Stimulated activated CD4-positive, alpha-beta T cell treated with anti-CD3 and anti-CD28 coated beads, TNF-alpha, amount 100 ng/mL, for 1 hour (primary cell): ENCODE data around the gene ADCY4.
A peak's percentile ranks its signal among the peaks of the same experiment; 100 is the strongest.
"Not testable (repeated sequence)": the region's sequence is repeated elsewhere in the genome, so short reads cannot be mapped to it uniquely, and the experiment has no call there.

Experiments
- DNase-seq, 3 donors: peaks; one replicate each; pipeline ENCODE4 v3.0.0-alpha.2; 2020; ENCODE audit warnings: low read depth in 3 of 3, low spot score in 1 of 3

Gene ADCY4

DNA sequence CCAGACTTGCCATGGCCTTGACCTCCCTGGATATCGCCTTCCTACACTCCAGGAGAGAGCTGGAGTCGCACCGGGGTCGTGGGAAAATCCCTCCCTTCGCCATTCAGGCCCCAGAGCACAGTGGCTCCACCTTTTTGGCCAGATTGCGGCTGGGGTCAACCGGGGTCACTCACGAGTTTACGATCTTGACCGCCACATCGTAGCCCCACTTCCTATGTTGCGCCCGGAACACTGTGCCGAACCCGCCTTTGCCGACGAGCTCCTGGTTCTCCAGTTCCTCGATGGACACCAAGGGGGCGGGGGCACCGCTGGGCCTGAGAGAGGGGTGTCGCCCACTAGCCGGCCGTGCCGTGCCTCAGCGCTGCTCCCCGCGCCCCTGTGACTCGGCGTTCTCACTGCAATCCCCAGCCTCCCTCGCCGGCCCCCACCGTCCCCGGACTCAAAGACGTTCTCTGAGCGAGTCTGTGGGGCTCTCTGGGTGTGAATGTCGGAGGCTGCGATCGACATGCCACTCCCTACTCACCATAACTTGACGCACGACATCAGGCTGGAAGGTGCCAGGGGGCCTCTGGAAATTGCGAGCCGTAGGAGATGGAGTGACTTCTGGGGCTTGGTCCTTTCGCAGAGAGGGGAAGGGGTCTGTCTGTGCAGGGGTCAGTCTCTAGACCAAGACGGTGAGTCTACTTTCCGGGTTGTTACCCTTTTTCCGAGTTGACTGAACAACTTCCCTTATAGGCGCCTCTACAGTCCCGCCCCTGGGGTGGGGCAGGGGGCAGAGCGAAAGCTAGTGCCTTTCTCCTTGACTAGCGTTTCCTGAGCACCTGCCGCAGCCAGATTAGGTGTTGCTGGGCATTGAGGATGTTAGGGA lies 4.6 kb upstream of the ADCY4 start, which contains the start of gene RIPK3:
TSS of gene RIPK3 (minus strand) at position 708 of the 868 bp plus-strand sequence. CDS start at position 543, 165 bp downstream.
- peak in 2 of 3 donors; percentile 29 to 51 for DNase-seq

DNA sequence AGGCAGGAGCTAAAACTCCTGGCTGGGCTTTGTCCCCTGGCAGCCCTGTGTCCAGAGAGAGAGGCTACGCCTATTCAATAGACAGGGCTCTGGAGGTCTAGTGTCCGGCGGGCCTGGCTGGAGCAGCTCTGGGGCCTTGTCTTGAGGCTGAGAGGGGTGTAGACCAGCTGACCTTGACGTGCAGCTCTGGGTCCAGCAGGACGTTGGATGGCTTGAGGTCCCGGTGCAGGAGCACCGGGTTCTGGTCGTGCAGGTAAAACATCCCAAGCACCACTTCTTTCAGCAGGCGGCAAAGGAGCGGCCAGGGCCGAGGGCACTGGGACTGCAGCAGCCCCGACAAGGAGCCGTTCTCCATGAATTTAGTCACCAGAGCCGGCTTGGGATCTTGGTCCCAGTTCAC lies 4.0 kb upstream of the ADCY4 start:
- DNase-seq, result no peak

DNA sequence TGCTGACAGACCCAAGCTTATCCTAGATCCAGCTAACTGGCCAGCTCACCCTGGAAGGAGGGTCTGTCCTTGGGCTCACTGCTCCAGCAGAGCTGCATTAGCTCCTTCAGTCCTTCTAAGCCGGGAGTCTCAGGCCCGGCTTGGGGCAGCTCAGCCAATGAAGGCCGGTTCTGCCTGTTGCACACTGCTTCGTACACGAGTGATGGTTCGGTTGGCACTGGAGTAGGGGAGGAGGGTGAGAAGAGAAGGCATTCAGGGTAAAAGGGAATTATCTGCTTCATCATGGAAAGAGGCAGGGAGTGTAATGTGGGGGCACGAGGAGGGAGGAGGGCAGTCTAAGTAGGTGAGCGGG lies 2.9 kb upstream of the ADCY4 start:
- DNase-seq, result no peak

DNA sequence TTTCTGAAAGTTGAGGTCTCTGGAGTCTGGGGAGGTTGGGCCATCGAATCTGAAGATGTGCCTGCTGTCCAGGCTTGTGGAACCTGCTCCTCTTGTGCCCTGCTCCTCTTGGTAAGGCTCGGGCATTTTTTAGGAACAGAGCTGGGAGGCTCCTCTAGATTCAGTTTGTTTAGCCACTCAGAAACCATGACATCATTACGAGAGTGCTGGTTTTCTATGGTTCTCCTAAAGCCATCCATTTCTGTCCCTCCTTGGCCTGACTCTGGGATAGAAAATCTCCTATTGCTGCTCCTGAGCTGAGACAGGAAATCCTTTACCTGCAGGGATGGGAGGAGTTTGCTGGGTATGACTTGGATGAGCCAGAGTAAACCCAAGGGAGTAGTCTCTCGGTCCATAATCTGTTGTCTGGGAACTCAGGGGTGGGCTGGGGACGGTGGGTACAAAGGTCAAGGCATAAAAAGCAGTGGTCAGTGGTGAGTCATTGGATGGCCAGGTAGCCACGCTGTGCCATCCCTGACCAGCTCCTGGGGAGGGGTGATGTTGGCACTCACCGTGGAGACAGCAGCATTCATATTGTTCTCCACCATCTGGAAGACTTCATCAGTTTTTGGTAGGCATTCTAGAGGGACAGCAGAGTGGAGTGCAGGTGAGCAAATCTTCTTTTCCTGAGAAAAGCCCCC lies 2.4 kb upstream of the ADCY4 start:
- DNase-seq, result no peak

DNA sequence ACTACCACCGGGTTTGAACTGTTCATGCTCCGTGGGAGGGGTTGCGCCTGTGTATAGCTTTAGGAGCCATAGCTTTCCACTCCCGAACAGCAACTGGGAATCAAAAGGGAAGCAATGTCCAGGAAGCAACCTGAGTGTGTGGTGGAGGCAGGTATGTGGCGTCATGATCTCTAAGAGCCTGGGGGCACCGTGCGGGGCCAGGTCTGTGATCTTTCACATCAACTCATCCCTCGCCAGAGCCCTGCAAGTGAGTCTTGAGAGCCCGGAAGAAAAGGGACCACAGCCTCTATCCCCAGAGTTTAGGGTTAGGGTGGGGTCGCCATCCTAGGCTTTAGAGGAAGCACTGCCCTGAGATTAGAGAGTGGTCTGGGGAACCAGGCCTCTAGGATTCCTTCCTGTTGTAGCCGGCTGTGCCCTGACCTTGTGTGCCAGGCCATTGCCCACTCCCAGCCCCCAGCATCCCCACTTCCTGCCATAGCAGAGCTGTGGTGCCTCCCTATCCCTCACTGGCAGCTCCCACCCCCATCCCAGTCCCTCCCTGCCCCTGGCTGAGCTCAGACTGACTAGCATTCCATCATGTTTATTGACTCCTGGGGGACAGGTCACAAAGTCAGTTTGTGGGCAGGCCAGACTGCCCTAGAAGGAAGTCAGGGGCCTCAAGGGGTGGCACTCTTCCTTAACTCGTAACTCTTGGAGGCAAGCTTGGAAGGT lies 745 bp upstream of the ADCY4 start:
- no peak for DNase-seq

DNA sequence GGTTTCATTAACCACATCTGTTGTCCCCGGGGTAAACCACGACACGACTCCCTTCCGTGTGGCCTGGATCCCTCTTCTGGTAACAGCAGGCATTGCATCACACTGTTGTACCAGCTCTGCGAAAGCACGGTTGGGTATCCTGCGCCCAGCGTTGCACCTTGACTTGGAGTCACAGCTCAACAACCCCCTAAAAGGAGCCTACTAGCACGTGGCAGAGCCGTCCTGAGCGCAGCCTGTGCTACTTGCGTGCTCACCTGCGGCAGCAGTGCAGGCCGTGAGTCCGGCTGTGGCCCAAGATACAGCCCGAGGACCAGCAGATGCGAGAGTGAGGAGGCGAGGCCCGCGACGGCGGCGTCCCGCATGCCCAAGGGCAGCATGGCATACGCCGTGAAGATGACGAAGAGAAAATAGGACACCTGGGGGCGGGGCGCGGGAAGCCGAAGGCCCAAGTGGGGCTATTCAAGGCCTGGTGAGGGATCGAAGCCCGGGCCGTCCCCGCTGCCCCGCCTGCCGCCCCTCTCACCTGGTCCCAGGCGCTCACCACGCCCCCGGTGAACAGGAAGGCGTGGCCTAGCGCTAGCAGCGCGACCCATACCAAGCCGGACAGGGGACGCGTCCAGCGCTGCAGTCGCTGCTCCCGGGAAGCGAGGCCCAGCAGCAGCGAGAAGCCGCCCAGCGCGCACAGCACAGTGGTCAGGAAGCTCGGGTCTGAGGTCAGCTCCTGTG lies 2.4 kb downstream of the ADCY4 start:
- DNase-seq, result peak; percentile 55 to 68 (median 67)

DNA sequence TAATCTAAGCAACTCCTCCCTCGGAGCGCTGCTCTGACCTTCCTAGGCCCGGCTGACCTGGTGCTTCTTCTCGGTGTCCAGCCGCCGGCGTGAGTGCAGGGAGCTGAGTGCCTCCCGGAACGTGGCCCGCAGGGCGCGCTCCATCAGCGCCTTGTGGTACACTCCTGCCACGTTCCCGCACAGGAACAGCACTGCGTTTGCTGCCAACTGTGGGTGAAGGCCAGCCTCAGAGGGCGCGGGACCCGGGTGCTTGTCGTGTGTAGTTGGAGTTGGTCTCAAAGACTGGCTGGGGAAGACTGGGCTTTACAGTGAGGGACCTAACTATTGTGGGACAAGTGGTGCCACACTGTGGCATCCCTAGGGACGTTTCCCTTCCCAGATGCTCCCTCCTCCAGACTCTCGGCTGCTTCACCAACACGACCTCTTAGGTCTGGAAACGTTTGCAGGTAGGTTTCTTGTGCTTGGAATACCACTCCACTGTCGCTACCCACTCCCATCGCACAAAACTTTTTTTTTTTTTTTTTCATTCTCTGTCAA lies 3.1 kb downstream of the ADCY4 start:
- DNase-seq, result no peak

DNA sequence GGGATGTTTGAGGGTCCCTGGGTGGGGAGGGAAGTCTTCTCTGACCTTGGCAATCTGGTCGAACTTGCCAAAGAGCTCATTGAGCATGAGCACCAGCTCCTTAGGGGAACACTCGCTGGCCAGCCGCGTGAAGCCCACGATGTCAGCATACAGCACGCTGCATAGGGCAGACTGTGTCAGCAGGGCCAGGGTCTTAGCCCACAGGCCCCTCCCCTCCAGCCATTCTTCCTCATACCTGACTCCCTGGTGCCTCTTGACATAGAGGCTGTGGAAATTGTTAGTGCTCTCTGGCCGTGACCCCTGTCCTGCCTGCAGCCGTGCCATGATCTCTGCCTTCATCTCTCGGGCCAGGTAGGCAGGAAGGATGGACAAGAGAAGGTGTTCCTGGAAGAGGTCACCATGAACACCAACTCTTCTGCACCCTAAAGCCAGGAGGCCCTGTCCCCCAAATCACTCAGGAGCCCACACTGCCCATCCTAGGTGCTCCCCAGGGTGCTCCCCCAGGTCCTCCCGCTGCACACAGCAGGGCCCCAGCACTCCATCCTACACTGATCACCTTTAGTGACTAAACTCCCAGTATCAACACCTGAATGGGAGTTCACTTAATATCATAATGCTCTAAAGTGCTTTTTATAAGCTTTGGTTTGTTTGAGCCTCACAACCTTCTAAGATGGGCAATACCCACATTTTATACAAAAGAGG lies 3.7 kb downstream of the ADCY4 start:
- no peak for DNase-seq

DNA sequence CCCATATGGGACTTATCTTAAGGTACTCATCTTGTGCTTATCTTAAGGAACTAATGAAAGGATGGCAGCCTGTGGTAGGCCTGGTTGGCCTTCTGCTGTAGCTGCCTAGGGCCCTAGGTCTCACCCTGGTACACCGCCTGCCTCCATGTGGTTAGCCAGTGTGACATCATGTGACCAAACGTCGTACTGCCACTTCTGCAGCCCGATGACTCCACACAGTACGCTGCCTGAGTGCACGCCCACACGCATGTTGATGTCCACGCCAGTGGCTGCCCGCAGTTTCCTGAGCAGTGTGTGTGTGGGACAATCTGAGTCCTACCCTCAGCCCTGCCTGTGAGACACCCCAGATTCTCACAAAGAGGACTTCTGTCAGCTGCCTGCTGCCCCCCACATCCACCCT lies 5.1 kb downstream of the ADCY4 start:
- peak in 1 of 3 donors; percentile 27 for DNase-seq

DNA sequence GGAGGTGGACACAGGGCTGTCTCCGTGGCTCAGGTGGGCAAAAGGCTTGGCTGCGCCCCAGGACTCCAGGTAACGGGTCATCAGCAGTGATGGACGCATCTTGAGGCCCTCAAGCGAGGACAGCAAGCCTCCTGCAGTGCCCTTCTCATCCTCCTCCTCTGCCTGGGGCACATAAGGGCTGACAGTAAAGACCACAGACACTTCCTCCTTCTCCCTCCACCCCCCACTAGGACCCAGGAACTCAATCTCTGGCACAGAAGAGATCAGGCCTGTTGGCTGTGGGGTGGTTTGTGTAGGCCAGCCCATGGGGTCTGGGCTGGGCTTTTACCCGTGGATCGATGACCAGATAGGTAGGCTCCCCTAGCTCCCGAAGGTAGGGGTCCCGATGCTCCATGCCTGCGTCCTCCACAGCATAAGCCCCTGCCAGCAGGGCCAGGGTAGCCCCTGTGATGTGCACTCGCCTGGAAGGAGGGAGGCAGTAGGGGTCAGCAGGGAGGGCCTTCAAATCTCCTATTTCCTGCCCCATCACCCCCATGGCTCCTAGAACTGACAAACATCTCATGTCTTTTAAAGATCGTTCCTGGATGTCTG lies 5.7 kb downstream of the ADCY4 start:
- DNase-seq, result no peak

DNA sequence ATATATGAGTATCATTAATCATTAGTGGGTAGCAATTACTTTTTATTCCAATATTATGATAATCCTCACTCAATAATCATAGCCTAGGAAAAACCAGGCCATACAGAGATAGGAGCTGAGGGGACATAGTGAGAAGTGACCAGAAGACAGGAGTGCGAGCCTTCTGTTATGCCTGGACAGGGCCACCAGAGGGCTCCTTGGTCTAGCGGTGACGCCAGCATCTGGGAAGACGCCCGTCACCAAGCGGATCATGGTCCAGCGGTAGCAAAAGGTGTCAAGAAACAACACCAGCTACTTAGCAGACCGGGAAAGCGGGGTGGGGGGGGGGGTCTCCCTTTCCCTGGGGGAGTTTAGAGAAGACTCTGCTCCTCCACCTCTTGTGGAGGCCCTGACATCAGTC lies 7.0 kb downstream of the ADCY4 start:
- DNase-seq, result not testable (repeated sequence)

DNA sequence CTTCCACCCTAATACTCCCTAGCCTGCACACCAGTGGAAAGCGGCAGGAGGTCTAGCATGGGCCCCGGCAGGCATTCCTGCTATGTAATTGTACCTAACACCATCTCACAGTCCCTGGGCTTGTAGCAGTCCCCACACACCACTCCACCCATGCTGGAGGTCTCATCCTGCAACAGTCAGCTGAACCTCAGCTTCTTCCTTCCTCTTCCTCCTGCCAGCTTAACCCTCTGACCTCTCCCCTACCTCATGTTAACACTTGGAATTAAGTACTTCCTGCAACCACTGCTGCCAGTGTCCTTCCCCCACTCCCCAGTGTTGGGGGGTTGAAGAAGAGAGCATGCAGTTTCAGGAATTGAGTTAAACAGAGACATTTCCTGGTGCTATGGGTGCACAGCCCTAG lies 7.6 kb downstream of the ADCY4 start:
- DNase-seq, result no peak

DNA sequence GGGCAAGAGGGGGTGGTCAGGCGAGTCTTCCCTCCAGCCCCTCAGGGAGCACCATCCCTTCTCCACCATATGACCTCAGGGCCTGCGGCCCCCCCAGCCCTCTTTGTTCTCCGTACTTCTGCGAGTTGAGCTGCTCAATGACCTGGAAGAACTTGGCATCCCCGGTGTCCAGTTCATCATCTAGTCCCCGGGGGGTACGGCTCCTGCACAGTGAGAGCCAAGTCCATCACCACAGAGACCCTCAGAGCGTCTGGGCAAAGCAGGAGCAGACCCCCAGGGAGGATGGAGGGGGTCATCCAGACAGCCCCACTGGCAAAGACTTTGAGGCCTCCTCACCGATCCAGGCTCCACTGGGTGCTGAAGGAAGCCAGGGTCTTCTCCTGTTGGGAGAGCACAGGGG lies 8.9 kb downstream of the ADCY4 start:
- DNase-seq, result no peak

DNA sequence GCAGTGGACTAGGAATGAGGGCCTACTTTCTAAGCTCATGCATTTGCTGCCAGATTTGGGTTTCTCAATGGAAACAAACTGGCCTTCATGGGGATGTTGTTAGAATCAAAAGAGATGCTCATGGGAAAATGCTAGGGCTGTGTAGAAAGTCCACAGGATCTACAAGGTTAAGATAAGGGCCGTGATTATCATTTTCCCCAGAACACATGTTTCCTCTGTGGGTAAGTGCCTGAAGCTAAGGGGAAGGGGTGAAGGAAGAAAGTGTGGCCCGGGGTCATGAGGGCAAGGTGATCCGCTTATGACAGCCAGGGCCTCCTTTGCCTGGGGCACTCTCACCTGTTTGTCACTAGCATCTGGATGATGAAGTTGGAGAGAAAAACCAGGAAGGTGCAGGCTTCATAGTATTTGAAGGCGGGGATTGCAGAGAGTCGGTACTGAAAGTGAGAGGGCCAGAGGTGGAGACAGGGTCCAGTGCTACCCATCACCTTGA lies 9.8 kb downstream of the ADCY4 start:
- no peak for DNase-seq

DNA sequence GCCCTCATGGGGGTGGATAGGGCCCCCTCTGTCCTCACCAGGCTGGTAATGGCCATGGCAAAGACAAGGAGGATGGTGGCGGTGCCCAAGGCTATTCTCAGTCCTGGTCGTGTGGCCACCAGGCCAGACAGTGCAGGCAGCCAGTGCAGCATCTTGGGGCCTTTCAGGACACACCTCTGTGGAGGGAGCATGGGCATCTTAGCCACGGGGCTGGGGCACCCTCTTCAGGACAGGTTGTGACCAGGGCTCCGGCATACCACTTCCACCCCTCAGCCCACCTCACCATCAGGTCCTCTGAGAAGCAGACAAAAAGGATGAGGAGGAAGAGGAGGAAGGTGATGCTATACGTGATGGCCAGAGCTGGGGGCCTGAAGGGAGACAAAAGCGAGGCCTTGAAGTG lies 10.8 kb downstream of the ADCY4 start:
- DNase-seq, result no peak

DNA sequence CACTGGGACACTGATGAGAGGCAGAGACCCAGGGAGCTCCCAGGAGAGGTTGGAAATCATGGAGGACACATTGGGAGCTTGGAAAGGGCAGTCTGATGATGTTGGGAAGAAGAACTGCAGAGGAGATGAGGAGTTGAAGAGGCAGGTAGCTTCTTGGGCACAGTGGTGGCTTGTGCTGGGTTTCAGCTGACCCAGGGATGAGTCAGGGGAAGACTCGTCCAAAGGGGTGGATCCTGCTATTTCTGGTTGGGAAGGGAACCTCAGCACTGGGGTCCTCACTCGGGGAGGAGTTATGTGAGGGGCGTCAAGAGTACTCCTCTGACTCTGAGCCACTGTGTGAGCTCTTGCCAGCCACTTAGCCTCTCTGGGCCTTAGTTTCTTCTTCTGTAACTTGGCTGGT lies 11.5 kb downstream of the ADCY4 start:
- DNase-seq, result no peak

DNA sequence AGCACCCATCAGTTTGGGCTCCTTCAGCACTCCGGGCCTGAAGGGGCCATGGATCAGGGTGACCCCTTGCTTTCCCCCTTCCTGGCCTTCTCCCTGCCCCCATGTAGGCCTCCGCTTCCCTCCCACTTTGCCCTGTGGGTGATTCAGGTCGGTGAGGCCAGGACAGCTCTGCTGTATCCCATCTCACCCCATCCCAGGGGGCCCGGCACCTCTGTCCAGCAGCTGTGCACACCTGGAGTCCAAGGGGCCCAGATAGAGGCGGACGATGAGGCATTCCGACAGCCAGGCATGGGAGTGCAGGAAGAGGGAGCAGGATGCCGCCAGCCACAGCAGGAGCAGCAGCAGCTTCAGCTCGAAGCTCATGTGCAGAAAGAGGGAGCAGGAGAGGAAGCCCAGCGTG lies 12.2 kb downstream of the ADCY4 start:
- no peak for DNase-seq

DNA sequence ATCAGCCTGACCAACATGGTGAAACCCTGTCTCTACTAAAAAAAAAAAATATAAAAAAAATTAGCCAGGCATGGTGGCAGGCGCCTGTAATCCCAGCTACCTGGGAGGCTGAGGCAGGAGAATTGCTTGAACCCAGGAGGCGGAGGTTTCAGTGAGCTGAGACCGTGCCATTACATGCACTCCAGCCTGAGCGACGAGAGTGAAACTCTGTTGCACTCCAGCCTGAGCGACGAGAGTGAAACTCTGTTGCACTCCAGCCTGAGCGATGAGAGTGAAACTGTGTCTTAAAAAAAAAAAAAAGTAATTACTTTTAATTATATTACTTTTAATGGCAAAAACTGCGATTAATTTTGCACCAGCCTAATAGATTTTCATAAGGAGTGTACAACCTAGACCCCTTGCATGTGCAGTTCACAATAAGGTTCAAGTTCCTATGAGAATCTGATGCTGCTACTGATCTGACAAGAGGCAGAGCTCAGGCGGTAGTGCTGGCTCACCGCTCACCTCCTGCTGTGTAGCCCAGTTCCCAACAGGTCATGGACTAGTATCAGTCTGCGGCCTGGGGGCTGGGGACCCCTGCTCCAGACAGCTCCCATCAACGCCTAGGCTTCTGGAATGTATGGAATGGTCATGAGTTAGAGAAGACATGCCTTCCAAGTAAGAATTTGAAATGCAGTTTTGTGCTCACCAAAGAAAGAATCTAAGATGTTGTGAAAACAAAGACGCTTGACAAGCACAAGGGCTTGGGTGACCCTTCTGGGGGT lies 13.5 kb downstream of the ADCY4 start:
- no peak for DNase-seq
